NCI-H446 treated with DMSO at 0.1 percent for 48 hours (cell line): ENCODE measurements around the gene SF3B6.
A peak's percentile ranks its signal among the peaks of the same experiment; 100 is the strongest.
"Not testable (repeated sequence)": the region's sequence is repeated elsewhere in the genome, so short reads cannot be mapped to it uniquely, and the experiment has no call there.

ENCODE experiments used
- DNase-seq: peaks from one replicate; lab custom pipeline; 2025; lab: John Stamatoyannopoulos, UW

SF3B6 gene

DNA sequence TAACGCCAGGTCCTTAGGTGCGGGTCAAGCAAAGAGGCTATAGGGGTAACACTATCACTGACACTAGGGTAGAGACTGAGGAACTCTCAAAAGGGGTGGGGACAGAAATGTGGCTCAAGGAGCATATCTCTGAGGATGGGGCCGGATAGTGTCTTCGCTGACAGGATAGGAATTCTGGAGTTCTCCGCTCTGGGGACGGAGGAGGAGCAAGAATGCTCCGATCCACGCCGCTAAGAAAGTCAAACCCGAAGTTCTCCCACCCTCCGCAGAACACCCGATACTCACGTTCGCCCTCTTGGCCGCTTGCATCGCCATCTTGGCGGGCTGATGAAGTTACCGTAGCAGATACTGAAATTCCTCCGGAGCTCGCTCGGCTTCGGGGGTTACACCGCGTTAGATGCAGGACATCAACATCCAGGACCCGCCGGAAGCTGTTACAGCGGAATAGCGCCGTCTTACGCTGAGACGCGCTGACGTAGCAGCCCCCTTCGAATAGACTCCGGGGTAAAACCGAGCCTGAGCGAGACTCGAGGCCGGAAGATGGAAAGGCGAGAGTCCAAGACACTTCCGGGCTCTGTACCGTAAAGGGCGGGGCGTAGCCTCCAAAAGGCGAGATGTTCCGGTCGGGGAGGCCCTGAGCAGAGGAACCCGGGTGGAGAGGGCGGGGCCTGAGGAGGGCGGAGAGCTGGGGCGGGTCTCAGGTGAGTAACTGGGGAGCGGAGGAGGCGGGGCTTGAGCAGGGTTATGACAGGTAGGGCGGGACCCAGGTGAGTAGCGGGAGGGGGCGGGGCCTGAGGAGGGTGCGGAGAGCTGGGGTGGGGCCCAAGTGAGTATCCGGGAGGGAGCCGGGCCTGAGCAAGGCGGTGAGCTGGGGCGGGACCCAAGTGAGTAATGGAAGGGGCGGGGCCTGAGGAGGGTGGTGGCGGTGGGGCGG lies at the start of gene SF3B6:
Gene SF3B6, minus strand, starts transcription at position 412 of the 934 bp plus-strand sequence. Its CDS starts 97 bp downstream, at position 315.
- DNase-seq, result peak; percentile 97

- no peak for DNase-seq
Measured at GRCh38 chr2:24123922-24124580, 47.9 kb upstream of the SF3B6 start.

DNA sequence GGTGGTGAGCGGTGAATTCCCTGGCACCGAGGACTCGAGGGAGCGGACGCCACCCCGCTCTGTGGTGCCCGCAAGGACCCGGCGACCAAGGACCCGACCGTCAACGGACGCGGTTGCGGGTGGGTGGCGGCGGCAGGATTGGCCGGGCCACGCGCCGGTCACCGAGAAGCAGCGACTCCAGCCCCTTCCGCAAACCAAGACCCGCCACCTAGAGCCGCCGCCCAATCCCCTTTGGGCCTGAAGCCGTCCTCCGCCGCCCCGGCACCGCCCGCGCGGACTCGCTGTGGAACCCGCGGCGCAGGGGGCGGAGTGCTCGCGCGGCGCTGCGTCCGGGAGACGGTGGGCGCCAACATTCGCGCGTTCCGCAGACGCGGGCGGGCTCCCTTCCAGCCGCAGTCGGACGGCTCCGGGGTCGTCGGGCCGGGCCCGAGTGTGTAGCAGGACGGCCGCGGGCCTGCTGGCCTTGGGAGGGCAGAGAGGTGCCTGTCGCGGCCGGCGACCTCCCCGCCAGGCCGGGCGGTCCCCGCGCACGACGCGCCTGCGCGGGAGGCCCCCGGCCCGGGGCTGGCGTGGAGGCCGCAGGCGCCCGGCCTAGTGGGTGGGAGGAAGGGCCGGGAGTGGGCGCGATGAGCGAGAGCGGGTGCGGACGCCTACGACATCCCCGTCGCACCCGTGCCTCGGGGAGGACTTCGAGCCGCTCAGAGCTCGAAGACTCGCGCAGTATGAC lies 47.2 kb upstream of the SF3B6 start, which contains the start of the genes FAM228B and PFN4:
Gene FAM228B, plus strand, starts transcription at position 275 of the 727 bp plus-strand sequence. CDS start 893 bp downstream, outside the sequence.
Gene PFN4, minus strand, starts transcription at position 140 of the 727 bp plus-strand sequence. CDS start 799 bp downstream, outside the sequence.
- peak; percentile 41 for DNase-seq

GRCh38 chr2:24122366-24123194 lies 46.5 kb upstream of the SF3B6 start:
- no peak for DNase-seq

DNA sequence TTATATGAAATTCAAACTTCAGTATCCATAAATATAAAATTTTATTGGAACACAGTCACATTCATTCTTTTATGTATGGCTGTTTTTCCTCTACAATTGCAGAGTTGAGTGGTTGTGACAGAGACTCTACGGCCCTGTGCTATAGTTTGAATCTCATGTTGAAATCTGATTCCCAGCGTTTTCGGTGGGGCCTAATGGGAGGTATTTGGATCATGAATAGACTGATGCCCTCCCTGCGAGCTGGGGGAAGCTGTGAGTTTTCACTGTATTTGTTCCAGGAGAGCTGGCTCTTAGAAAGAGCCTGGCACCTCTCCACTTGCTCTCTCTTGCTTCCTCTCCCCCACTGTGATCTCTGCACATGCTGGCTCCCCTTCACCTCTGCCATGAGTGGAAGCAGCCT lies 45.3 kb upstream of the SF3B6 start:
- peak; percentile 53 for DNase-seq

- DNase-seq, result no peak
Measured at GRCh38 chr2:24121066-24121465, 44.9 kb upstream of the SF3B6 start.

DNA sequence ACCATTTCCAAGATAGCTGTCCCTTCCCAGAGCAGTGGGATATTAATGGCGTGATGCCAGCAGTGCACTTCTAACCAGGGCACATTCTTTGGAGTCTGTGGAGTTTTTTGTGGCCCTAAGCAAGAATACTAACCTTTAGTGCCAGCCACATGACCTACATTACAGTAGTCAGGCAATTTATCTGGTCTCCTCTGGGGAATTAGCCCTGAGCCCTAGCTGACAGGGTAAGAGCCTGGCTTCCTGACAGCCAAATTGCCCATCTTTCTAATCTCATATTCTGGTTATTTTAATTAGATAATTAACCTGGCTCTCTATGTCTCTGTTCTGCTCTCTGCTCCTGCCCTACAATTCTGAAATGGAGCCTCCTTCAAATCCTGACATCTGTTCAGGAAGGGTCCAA lies 41.8 kb upstream of the SF3B6 start:
- no peak for DNase-seq

DNA sequence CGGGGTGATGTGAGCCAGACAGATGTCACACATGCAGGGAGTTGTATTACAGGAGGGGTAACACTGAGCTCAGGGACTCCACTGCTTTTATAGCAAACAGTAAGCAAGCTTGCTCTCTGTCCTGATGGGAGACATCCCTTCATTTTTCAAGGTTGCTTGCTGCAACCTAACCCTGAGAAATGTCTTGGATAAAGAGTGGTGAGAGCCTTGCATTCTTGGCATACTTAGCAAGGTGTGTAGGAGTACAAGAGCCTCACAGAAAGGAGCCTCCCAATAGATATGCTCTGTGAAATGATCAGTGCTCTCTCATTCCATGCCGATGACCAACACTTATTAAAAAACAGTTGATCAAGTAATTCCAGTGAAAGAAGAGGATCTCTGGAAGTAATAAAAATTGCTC lies 38.9 kb upstream of the SF3B6 start:
- no peak for DNase-seq

DNA sequence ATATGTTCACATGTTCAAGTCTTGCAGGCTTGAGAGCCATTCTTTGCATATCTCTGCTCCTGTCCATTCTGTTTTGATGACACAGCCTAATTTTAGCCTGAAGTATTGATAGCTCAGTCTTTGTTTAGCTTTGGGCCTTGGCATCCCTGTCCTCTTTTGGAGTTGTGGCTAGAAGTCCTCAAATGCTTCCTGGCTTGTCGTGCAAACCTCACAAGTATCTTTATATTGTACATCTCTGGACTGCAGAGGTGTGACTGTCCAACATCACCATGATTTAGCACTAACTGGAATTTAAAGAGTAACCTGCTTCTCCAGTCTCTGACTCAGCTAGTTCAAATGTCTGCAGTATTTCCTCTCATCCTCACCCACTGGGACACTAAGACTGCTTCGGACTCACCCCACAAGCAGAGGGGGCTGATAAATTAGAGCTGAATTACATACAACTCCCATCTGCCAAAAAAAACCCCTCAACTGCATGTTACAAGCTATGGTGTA lies 35.3 kb upstream of the SF3B6 start:
- no peak for DNase-seq

DNA sequence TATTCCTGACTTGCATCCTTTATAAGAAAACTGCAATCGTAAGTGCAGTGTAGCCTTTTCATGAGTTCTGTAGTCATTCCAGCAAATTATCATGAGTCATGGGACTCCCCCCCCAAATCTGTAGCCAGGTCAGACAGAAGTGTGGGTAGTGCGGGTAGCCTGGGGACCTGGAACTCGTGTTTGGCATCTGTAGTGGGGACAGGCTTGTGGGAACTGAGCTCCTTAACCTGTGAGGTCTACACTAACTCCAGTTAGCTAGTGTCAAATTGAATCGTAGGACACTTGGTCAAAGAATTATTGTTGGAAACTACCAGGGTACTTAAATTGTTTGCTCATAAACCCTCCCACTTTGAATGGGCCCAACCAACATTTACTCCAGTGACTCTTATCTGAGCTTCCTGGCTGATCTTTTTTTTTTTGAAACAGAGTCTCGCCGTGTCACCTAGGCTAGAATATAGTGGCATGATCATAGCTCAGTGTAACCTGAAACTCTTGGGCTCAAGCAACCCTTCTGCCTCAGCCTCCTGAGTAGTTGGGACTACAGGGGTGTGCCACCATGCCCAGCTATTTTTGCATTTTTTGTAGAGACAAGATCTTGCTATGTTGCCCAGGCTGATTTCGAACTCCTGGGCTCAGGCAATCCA lies 34.7 kb upstream of the SF3B6 start:
- DNase-seq, result no peak

DNA sequence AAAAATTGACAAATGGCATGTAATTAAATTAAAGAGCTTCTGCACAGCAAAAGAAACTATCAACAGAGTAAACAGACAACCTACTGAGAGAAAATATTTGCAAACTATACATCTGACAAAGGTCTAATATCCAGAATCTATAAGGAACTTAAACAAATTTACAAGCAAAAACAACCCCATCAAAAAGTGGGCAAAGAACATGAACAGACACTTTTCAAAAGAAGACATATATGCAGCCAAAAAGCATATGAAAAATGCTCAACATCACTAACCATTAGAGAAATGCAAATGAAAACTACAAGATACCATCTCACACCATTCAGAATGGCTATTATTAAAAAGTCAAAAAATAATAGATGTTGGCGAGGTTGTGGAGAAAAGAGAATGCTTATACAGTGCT lies 33.3 kb upstream of the SF3B6 start:
- not testable (repeated sequence) for DNase-seq

DNA sequence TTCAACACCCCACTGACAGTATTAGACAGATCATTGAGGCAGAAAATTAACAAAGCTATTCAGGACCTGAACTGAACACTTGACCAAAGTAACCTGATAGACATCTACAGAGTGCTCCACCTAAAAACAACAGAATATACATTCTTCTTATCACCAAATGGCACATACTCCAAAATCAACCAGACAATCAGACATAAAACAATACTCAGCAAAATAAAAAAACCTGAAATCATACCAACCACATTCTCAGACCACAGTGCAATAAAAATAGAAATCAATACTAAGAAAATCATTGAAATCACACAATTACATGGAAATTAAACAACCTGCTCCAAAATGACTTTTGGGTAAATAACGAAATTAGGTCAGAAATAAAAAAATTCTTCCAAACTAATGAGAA lies 31.2 kb upstream of the SF3B6 start:
- no peak for DNase-seq

DNA sequence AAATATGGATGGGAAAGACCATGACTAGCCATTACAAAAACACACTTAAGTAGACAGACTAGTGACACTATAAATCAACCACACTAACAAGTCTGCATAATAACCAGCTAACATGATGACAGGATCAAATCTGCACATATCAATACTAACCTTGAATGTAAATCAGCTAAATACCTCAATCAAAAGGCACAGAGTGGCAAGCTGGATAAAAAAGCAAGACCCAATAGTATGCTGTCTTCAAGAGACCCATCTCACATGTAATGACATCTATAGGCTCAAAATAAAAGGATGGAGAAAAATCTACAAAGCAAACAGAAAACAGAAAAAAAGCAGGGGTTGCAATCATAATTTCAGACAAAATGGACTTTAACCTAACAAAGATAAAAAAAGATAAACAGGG lies 30.7 kb upstream of the SF3B6 start:
- DNase-seq, result no peak

GRCh38 chr2:24105816-24106215 lies 29.7 kb upstream of the SF3B6 start:
- DNase-seq, result no peak

- no peak for DNase-seq
Measured at GRCh38 chr2:24104906-24105305, 28.8 kb upstream of the SF3B6 start.

DNA sequence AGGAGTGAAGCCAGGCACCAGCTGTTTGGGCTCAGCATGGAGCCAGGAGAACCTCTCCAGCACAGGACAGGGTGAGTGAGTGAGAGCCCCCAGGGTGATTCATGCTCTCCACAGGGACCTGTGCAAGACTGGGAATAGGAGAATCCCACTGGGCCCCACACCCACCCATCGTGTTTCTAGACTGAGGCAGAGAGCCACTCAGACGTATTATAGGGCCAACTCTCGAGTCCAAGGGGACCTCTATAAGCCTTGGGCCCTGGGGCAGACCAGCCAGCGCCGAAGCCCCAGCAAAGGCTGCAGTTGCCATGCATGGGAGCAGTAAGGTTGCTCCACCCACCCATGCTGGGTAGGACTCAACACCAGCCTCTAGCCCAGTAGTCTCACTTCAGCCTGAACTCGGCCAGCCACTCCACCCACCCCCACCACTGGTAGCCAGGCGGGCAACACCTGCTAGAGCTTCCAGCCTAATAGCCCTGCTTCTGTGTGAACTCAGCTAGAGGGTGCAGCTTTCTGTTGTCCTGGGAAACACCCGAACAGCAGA lies 28.1 kb upstream of the SF3B6 start:
- DNase-seq, result no peak

DNA sequence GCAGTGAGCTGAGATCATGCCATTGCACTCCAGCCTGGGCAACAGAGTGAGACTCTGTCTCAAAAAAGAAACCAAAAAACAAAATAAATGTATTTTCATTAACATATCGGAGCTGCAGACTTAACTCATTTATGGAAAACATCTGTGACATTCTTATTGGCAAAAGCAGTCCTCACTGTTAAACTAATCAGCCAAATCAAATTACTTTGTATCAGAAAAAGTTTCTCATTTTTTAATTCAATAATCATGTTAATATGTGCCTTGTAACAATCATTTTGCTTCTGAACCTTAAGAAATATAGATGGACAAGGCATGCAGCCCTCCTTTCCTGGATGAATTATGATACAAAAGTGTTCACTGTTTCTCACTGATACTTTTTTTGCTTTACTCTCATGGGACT lies 26.6 kb upstream of the SF3B6 start:
- DNase-seq, result no peak

GRCh38 chr2:24101992-24102391 lies 25.9 kb upstream of the SF3B6 start:
- no peak for DNase-seq

DNA sequence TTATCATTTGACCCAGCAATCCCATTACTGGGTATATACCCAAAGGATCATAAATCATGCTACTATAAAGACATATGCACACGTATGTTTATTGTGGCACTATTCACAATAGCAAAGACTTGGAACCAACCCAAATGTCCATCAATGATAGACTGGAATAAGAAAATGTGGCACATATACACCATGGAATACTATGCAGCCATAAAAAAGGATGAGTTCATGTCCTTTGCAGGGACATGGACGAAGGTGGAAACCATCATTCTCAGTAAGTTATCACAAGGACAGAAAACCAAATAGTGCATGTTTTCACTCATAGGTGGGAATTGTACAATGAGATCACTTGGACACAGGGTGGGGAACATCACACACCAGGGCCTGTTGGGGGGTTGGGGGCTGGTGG lies 24.6 kb upstream of the SF3B6 start:
- DNase-seq, result not testable (repeated sequence)

- DNase-seq, result not testable (repeated sequence)
Measured at GRCh38 chr2:24095171-24095677, 19.1 kb upstream of the SF3B6 start.
